Measurements from ENCODE around the gene SULT1B1. TPM values are rescaled to one million over a fixed set of nuclear protein-coding genes. Genes with fewer than 3 reads are reported as not detected.

The SULT1B1 gene
- total RNA-seq, 4 donors from 2014 or later: 0.51 to 2.4 (median 2.2) TPM

DNA sequence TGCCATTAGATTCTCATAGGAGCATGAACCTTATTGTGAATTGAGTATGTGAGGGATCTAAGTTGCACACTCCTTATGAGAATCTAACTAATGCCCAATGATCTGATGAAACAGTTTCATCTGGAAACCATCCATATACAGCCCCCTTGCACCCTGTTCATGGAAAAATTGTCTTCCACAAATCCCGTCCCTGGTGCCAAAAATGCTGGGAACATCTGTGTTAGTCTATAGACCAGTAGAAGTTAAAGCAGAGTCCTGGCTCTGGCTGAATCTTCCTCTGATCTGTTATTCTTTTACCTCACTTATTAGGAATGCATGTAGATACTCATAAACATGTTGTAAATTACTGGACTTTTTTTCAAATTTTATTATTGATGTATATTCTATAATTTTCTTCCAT, 29.2 kb downstream of the SULT1B1 start:
- DNase-seq: no peak
- Histone ChIP-seq H3K36me3 (no peaks in the 10 kb centered on the region), H3K4me3 (no peak overlapping the region), H3K4me1 (no peaks in the 10 kb centered on the region), H3K27me3 (no peaks in the 10 kb centered on the region), H3K9me3 (no peaks in the 10 kb centered on the region), H3K27ac (no peak overlapping the region)
- TF ChIP-seq, protein P1, sequence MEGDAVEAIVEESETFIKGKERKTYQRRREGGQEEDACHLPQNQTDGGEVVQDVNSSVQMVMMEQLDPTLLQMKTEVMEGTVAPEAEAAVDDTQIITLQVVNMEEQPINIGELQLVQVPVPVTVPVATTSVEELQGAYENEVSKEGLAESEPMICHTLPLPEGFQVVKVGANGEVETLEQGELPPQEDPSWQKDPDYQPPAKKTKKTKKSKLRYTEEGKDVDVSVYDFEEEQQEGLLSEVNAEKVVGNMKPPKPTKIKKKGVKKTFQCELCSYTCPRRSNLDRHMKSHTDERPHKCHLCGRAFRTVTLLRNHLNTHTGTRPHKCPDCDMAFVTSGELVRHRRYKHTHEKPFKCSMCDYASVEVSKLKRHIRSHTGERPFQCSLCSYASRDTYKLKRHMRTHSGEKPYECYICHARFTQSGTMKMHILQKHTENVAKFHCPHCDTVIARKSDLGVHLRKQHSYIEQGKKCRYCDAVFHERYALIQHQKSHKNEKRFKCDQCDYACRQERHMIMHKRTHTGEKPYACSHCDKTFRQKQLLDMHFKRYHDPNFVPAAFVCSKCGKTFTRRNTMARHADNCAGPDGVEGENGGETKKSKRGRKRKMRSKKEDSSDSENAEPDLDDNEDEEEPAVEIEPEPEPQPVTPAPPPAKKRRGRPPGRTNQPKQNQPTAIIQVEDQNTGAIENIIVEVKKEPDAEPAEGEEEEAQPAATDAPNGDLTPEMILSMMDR (IDR thresholded peaks at IDR 0.05): no peak
- no peak for TF ChIP-seq POLR2A (IDR thresholded peaks at IDR 0.05)
- intact Hi-C loops (cut with DNase I; ENCODE audit: low total_unique reads): no loop called here

DNA sequence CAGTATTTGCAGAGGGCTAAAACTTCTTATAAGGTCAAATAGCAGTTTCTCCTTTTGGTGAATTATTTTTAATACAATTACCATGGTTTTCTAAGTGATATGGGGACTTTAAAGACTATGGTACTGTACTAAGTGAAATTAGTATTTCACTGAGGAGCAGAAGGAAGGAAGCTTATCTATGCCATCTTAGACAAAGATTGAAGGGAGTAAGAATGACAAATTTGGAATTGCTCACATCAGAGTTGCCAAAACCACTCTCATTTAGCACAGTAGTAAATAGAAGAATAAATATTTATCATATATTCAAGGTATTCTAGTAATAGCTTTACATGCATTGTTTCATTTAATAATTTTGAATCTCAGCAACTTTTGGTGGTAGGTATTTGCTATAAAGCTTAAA, 30.4 kb downstream of the SULT1B1 start:
- DNase-seq: no peak
- no peaks in the 10 kb centered on the region for H3K36me3 ChIP-seq
- no peak for TF ChIP-seq POLR2A (IDR thresholded peaks at IDR 0.05)
- TF ChIP-seq, protein P1 (IDR thresholded peaks at IDR 0.05): no peak
- no peak overlapping the region for H3K27ac ChIP-seq
- intact Hi-C loops (cut with DNase I; ENCODE audit: low total_unique reads): no loop called here
- no peak overlapping the region for H3K4me3 ChIP-seq
- H3K9me3 ChIP-seq: no peaks in the 10 kb centered on the region
- no peaks in the 10 kb centered on the region for H3K4me1 ChIP-seq
- no peaks in the 10 kb centered on the region for H3K27me3 ChIP-seq

DNA sequence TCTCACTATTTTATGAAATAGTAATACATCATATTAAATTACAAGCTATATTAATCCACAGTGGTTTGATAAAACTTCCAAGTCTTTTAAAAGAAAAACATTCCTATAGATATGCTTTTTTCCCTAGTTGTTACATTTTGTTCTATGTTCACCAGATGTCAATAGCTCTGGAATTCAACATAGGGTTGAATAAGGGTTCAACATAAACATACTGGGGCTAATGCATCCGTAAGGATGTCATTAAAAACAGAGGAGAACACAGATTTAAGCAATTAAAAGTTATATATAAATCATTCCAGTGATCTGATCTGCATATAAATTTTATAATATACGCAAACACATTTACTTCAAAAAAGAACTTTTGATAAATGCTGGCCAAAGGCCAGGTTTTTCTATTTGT, 32.5 kb downstream of the SULT1B1 start:
- Histone ChIP-seq H3K4me3 (no peak overlapping the region), H3K27me3 (no peaks in the 10 kb centered on the region)
- TF ChIP-seq, protein P1 (IDR thresholded peaks at IDR 0.05): no peak
- TF ChIP-seq POLR2A (IDR thresholded peaks at IDR 0.05): no peak

DNA sequence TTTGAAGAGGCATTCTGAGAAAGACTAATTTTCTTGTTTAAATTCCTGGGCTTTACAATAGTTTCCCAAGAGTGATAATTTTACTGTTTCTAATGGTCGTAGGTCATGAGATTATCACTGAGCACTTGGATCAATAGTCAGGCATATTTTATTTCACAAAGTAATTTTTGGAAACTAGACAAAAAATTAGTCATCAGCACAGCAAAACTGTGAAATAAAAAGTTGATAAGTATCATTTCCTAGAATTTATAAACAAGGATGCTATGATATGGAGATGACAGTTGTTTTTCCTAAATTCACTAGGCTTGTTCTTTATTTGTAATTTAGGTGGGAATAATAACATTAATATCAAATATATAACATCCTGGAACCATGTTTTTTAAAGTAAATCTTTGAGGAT, 33.0 kb downstream of the SULT1B1 start:
- TF ChIP-seq, protein P1 (IDR thresholded peaks at IDR 0.05): no peak
- TF ChIP-seq POLR2A (IDR thresholded peaks at IDR 0.05): no peak
- no peaks in the 10 kb centered on the region for H3K9me3 ChIP-seq
- H3K4me1 ChIP-seq: no peaks in the 10 kb centered on the region
- no peaks in the 10 kb centered on the region for H3K36me3 ChIP-seq
- no peaks in the 10 kb centered on the region for H3K27me3 ChIP-seq
- DNase-seq: no peak
- peak overlapping the region in 1 of 2 donors; percentile 28 for H3K27ac ChIP-seq
- intact Hi-C loops (cut with DNase I; ENCODE audit: low total_unique reads): no loop called here
- H3K4me3 ChIP-seq: no peak overlapping the region

More for the DNA sequence above, 32.5 kb downstream of the SULT1B1 start:
- H3K27ac ChIP-seq: no peak overlapping the region
- H3K4me1 ChIP-seq: no peaks in the 10 kb centered on the region
- H3K9me3 ChIP-seq: no peaks in the 10 kb centered on the region
- no peaks in the 10 kb centered on the region for H3K36me3 ChIP-seq
- intact Hi-C loops (cut with DNase I; ENCODE audit: low total_unique reads): no loop called here
- no peak for DNase-seq

DNA sequence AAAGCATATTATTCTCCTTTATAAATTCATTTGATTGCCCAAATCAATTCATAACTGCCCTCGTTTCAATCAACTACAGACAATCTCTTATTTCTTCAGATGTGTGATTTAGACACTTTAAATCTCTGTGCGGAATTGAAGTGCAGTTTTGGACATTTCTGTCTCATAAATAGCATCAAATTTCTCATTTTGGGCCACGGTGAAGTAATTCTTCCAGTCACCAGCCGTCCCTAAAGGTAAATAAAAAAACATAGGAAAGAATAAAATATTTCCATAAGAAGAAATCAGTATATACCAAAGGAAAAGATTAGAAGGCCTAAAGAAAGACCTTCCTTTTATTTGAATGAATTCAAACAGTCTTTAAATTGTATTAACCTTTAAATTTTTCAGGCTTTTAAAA, 33.4 kb downstream of the SULT1B1 start:
- no peaks in the 10 kb centered on the region for H3K9me3 ChIP-seq
- TF ChIP-seq, protein P1 (IDR thresholded peaks at IDR 0.05): no peak
- no peak for TF ChIP-seq POLR2A (IDR thresholded peaks at IDR 0.05)
- H3K4me3 ChIP-seq: no peak overlapping the region
- intact Hi-C loops (cut with DNase I; ENCODE audit: low total_unique reads): no loop called here
- no peaks in the 10 kb centered on the region for H3K4me1 ChIP-seq
- H3K27me3 ChIP-seq: no peaks in the 10 kb centered on the region
- no peaks in the 10 kb centered on the region for H3K36me3 ChIP-seq
- DNase-seq: no peak
- H3K27ac ChIP-seq: peak overlapping the region in 1 of 2 donors; percentile 28

All from uterus (tissue), 4 donors.